SK-N-SH (cell line): ENCODE measurements around the gene TARBP1. TPM values are rescaled to one million over a fixed set of nuclear protein-coding genes. Genes with fewer than 3 reads are reported as not detected.

Experiments
- CTCF ChIA-PET: fragments of 300-600, 350-600 bp; formaldehyde crosslinking; extraction: SDS; loops from one replicate; lab custom pipeline; 2021; lab: Yijun Ruan, JAX
- POLR2A ChIA-PET: fragments of 350-600 bp; sonication (Branson Sonifier 250); formaldehyde crosslinking; extraction: SDS; loops from one replicate; lab custom pipeline; 2020; ENCODE audit warnings: antibody characterized with exemption, inconsistent platforms; lab: Yijun Ruan, JAX
- DNase-seq: peaks from one replicate; pipeline ENCODE4 v3.0.0; 2012
- H2AFZ ChIP-seq: fragments of 200-600 bp; sonication (generic); 2 replicates; pipeline ENCODE4 v1.8.1; 2016; ENCODE audit warnings: antibody characterized with exemption, mild to moderate bottlenecking, low read depth
- H3F3A ChIP-seq: fragments of 200-600 bp; sonication (generic); replicated peaks from 2 replicates; pipeline ENCODE3; 2016; ENCODE audit warnings: antibody characterized with exemption, mild to moderate bottlenecking; ENCODE audit not compliant: insufficient read depth
- H3K27ac ChIP-seq, 2 experiments: fragments of 200-500 bp in 1 of 2; fragments of 200-600 bp in 1 of 2; sonication (Bioruptor generic) in 1 of 2; sonication (generic), shearing (Covaris generic) in 1 of 2; 2 replicates each; pipeline versions ENCODE4 v1.5.1 to v1.6.1; 2014 to 2016; ENCODE audit warnings: low read depth in 2 of 2, inconsistent platforms in 1 of 2, low read length in 1 of 2, mild to moderate bottlenecking in 1 of 2, mixed read lengths in 1 of 2
- H3K27me3 ChIP-seq: fragments of 200-600 bp; sonication (generic), shearing (Covaris generic); 2 replicates; pipeline ENCODE4 v1.6.1; 2016; ENCODE audit warnings: mixed run types; ENCODE audit not compliant: insufficient read depth
- H3K36me3 ChIP-seq, 2 experiments: fragments of 200-500 bp in 1 of 2; fragments of 200-600 bp in 1 of 2; sonication (Bioruptor generic) in 1 of 2; sonication (generic) in 1 of 2; replicated peaks in 1 of 2; 2 replicates each; pipeline versions ENCODE3 to v1.5.1; 2014 to 2016; ENCODE audit warnings: low read length in 1 of 2, mild to moderate bottlenecking in 1 of 2; ENCODE audit not compliant: insufficient read depth in 2 of 2, control insufficient read depth in 1 of 2
- H3K4me1 ChIP-seq, 2 experiments: fragments of 200-500 bp in 1 of 2; fragments of 200-600 bp in 1 of 2; sonication (Bioruptor generic) in 1 of 2; sonication (generic), shearing (Covaris generic) in 1 of 2; 2 replicates each; pipeline versions ENCODE4 v1.5.1 to v1.6.1; 2014 to 2016; ENCODE audit warnings: low read depth in 1 of 2, low read length in 1 of 2, mixed run types in 1 of 2; ENCODE audit not compliant: insufficient read depth in 2 of 2, control insufficient read depth in 1 of 2
- H3K4me2 ChIP-seq: fragments of 200-600 bp; sonication (generic), shearing (Covaris generic); 2 replicates; pipeline ENCODE4 v1.6.1; 2017; ENCODE audit warnings: mixed run types
- H3K4me3 ChIP-seq, 2 experiments: fragments of 200-500 bp in 1 of 2; fragments of 200-600 bp in 1 of 2; sonication (Bioruptor generic) in 1 of 2; sonication (generic), shearing (Covaris generic) in 1 of 2; 2 replicates each; pipeline versions ENCODE4 v1.5.1 to v1.8.1; 2014 to 2016; ENCODE audit warnings: low read depth in 2 of 2, inconsistent platforms in 1 of 2, low read length in 1 of 2, mild to moderate bottlenecking in 1 of 2, mixed read lengths in 1 of 2, moderate library complexity in 1 of 2
- H3K79me2 ChIP-seq: fragments of 200-600 bp; sonication (generic); 2 replicates; pipeline ENCODE4 v1.8.1; 2017; ENCODE audit warnings: mild to moderate bottlenecking; ENCODE audit not compliant: insufficient read depth
- H3K9ac ChIP-seq: fragments of 200-600 bp; sonication (generic); 2 replicates; pipeline ENCODE4 v1.6.1; 2017; ENCODE audit warnings: mixed run types
- H3K9me2 ChIP-seq: fragments of 200-600 bp; sonication (generic); 2 replicates; pipeline ENCODE4 v1.6.1; 2017; ENCODE audit warnings: mixed run types
- H3K9me3 ChIP-seq: fragments of 200-600 bp; sonication (generic); 2 replicates; pipeline ENCODE4 v1.6.1; 2017; ENCODE audit warnings: mixed run types, mild to moderate bottlenecking, moderate library complexity
- H4K20me1 ChIP-seq: fragments of 200-600 bp; sonication (generic); 2 replicates; pipeline ENCODE4 v1.6.1; 2017; ENCODE audit warnings: mild to moderate bottlenecking, mixed run types; ENCODE audit not compliant: insufficient read depth
- CHD2 ChIP-seq: fragments of 150-350 bp; IDR thresholded peaks from 2 replicates; pipeline ENCODE4 v1.6.1; 2018; ENCODE audit warnings: low read length; ENCODE audit not compliant: partially characterized antibody
- ELF1 ChIP-seq: IDR thresholded peaks from 2 replicates; pipeline ENCODE4 v1.4.0; 2012
- EP300 ChIP-seq, 2 experiments: IDR thresholded peaks; 2 replicates each; pipeline versions ENCODE4 v1.4.0 to v1.6.1; 2012; ENCODE audit warnings: borderline replicate concordance in 1 of 2, low read depth in 1 of 2, low read length in 1 of 2
- GATA2 ChIP-seq: sonication (generic); formaldehyde crosslinking; IDR thresholded peaks from 2 replicates; pipeline ENCODE4 v1.5.0; 2020; ENCODE audit warnings: mild to moderate bottlenecking, missing genetic modification reagents
- JUND ChIP-seq: IDR thresholded peaks from 2 replicates; pipeline ENCODE4 v1.4.0; 2012
- MXI1 ChIP-seq: IDR thresholded peaks from 2 replicates; pipeline ENCODE4 v1.6.1; 2012; ENCODE audit warnings: mild to moderate bottlenecking, low read depth, low read length, improper control_type of control experiment
- NRF1 ChIP-seq: IDR thresholded peaks from 2 replicates; pipeline ENCODE4 v1.6.1; 2012; ENCODE audit warnings: low read depth, mild to moderate bottlenecking, low read length
- RAD21 ChIP-seq: IDR thresholded peaks from 2 replicates; pipeline ENCODE4 v1.6.1; 2012; ENCODE audit warnings: mild to moderate bottlenecking, low read length
- RXRA ChIP-seq: IDR thresholded peaks from 2 replicates; pipeline ENCODE4 v1.4.0; 2012; ENCODE audit warnings: low read depth, mild to moderate bottlenecking, borderline replicate concordance
- SMC3 ChIP-seq: IDR thresholded peaks from 2 replicates; pipeline ENCODE4 v1.6.1; 2012; ENCODE audit warnings: low read depth, low read length, improper control_type of control experiment
- whole genome bisulfite sequencing: methylation state at CpG from one replicate; pipeline ENCODE4 v1.1.6; 2017; ENCODE audit warnings: low lambda C conversion rate; 5-methylcytosine and 5-hydroxymethylcytosine counted together
- polyA plus RNA-seq, 3 experiments: library from polyadenylated mRNA; depleted of rRNA; stranded (reverse); fragments of >200 nt; gene quantifications; 2 replicates each; pipeline ENCODE4 v1.2.3, GENCODE V29; 2012
- TF ChIP-seq, protein P1 (sequence below): IDR thresholded peaks from 2 replicates; pipeline ENCODE4 v1.4.0; 2012; ENCODE audit warnings: low read depth, borderline replicate concordance
- TF ChIP-seq, protein P2 (sequence below): IDR thresholded peaks from 2 replicates; pipeline ENCODE4; 2012
- TF ChIP-seq, protein P3 (sequence below): IDR thresholded peaks from 2 replicates; pipeline ENCODE4 v1.6.1; 2012; ENCODE audit warnings: mild to moderate bottlenecking, low read depth, low read length, moderate library complexity

The TARBP1 gene
- polyA plus RNA-seq, 1 of the 3 experiments (the other 2 are of a cell fraction): 33.0 TPM

DNA sequence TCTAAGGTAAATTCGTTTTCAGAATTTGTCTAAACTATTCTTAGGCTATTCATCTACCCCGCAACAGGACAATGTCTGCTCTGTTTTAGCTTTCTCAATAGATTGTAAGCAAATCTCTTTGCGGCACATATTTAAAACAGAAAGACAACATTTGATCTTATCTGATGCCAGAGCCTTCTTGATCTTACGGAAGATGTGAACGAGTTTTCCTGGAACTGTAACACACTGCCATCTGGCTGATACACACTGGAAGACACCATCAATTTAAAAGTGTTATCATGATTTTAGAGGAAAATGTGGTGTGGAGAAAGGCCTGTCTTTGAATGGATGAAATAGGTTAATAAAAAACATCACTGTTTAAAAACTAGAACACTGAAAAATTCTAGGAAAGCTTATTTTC, 69.7 kb downstream of the TARBP1 start (continued):
- TF ChIP-seq, protein P1, sequence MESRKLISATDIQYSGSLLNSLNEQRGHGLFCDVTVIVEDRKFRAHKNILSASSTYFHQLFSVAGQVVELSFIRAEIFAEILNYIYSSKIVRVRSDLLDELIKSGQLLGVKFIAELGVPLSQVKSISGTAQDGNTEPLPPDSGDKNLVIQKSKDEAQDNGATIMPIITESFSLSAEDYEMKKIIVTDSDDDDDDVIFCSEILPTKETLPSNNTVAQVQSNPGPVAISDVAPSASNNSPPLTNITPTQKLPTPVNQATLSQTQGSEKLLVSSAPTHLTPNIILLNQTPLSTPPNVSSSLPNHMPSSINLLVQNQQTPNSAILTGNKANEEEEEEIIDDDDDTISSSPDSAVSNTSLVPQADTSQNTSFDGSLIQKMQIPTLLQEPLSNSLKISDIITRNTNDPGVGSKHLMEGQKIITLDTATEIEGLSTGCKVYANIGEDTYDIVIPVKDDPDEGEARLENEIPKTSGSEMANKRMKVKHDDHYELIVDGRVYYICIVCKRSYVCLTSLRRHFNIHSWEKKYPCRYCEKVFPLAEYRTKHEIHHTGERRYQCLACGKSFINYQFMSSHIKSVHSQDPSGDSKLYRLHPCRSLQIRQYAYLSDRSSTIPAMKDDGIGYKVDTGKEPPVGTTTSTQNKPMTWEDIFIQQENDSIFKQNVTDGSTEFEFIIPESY: no peak
- peak; percentile 38; the same call in 1 of the 2 replicates for TF ChIP-seq MXI1
- peak; percentile 93 for TF ChIP-seq GATA2 (CRISPR knock-in tag)
- TF ChIP-seq, protein P2, sequence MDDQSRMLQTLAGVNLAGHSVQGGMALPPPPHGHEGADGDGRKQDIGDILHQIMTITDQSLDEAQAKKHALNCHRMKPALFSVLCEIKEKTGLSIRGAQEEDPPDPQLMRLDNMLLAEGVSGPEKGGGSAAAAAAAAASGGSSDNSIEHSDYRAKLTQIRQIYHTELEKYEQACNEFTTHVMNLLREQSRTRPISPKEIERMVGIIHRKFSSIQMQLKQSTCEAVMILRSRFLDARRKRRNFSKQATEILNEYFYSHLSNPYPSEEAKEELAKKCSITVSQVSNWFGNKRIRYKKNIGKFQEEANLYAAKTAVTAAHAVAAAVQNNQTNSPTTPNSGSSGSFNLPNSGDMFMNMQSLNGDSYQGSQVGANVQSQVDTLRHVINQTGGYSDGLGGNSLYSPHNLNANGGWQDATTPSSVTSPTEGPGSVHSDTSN: no peak
- TF ChIP-seq NRF1: no peak
- peak in 1 of 2 experiments; percentile 74; a peak in 1 of 4 replicates for TF ChIP-seq EP300 (IDR thresholded peaks at IDR 0.05; ENCODE audit: borderline replicate concordance in 1 of 2, low read depth in 1 of 2, low read length in 1 of 2)
- TF ChIP-seq, protein P3, sequence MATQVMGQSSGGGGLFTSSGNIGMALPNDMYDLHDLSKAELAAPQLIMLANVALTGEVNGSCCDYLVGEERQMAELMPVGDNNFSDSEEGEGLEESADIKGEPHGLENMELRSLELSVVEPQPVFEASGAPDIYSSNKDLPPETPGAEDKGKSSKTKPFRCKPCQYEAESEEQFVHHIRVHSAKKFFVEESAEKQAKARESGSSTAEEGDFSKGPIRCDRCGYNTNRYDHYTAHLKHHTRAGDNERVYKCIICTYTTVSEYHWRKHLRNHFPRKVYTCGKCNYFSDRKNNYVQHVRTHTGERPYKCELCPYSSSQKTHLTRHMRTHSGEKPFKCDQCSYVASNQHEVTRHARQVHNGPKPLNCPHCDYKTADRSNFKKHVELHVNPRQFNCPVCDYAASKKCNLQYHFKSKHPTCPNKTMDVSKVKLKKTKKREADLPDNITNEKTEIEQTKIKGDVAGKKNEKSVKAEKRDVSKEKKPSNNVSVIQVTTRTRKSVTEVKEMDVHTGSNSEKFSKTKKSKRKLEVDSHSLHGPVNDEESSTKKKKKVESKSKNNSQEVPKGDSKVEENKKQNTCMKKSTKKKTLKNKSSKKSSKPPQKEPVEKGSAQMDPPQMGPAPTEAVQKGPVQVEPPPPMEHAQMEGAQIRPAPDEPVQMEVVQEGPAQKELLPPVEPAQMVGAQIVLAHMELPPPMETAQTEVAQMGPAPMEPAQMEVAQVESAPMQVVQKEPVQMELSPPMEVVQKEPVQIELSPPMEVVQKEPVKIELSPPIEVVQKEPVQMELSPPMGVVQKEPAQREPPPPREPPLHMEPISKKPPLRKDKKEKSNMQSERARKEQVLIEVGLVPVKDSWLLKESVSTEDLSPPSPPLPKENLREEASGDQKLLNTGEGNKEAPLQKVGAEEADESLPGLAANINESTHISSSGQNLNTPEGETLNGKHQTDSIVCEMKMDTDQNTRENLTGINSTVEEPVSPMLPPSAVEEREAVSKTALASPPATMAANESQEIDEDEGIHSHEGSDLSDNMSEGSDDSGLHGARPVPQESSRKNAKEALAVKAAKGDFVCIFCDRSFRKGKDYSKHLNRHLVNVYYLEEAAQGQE: no peak
- no peak for TF ChIP-seq RXRA

DNA sequence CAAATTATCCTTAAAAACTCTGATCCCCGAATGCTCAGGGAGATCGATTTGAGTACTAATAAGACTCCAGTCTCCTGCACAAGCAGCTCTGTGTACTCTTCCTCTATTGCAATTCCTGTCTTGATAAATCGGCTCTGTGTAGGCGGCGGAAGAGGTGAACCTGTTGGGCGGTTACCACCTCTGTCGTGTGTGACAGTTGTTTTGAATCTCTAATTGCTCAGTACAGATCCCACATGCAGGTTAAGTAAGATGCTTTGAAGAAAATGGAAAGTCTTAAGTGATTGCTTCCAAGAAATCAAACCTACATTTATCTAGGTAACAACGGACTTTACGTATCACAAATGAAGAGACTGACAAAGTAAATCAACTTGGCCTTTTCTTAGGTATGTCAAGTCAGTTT, 70.2 kb downstream of the TARBP1 start:
- TF ChIP-seq JUND (no peak), RAD21 (no peak), ELF1 (no peak), SMC3 (no peak), CHD2 (no peak), RXRA (no peak), MXI1 (no peak)
- 95% methylated on average over 9 of the region's 9 CpGs for WGBS
- H3K4me3 ChIP-seq: no peak overlapping the region
- POLR2A ChIA-PET: no interaction called here
- peaks cover 0 to 11% of the 10 kb centered on the region in 2 experiments; a peak in 2 of 4 replicates for H3K4me1 ChIP-seq
- H3K9me3 ChIP-seq: no peaks in the 10 kb centered on the region
- no peaks in the 10 kb centered on the region for H3K79me2 ChIP-seq
- DNase-seq: no peak
- no peak overlapping the region for H3K4me2 ChIP-seq
- no peak overlapping the region for H3K9ac ChIP-seq
- H3K9me2 ChIP-seq: no peaks in the 10 kb centered on the region
- no peaks in the 10 kb centered on the region for H4K20me1 ChIP-seq
- H3K27me3 ChIP-seq: no peaks in the 10 kb centered on the region
- no peaks in the 10 kb centered on the region for H3F3A ChIP-seq
- no peak overlapping the region for H2AFZ ChIP-seq
- peaks cover 7 to 24% of the 10 kb centered on the region in 2 experiments for H3K36me3 ChIP-seq
- CTCF ChIA-PET: interaction anchor here (1.0 to 2.6 kb wide), 9 partner anchors 11 to 1008 kb away, joined by 3 to 8 read pairs (median 4); partner anchors contain the start of gene COA6
- peak overlapping the region in 1 of 2 experiments; percentile 44; a peak in 2 of 4 replicates for H3K27ac ChIP-seq
